Ovary (tissue), 3 donors: ENCODE results near the gene LDLRAD4.

Experiments
- CTCF ChIP-seq, 3 donors: fragments of 450-650 bp in 2 of 3; fragments of 200-600 bp in 1 of 3; IDR thresholded peaks; one replicate each; pipeline versions ENCODE4 v1.5.1 to v1.8.0; 2016 to 2022; ENCODE audit warnings: antibody characterized with exemption in 3 of 3, mild to moderate bottlenecking in 1 of 3
- EP300 ChIP-seq: sonication (generic); formaldehyde crosslinking; IDR thresholded peaks from one replicate; pipeline ENCODE4 v1.6.1; 2017; ENCODE audit warnings: antibody characterized with exemption
- donor health status: DM: no; HTN: no; CAD: no.

DNA sequence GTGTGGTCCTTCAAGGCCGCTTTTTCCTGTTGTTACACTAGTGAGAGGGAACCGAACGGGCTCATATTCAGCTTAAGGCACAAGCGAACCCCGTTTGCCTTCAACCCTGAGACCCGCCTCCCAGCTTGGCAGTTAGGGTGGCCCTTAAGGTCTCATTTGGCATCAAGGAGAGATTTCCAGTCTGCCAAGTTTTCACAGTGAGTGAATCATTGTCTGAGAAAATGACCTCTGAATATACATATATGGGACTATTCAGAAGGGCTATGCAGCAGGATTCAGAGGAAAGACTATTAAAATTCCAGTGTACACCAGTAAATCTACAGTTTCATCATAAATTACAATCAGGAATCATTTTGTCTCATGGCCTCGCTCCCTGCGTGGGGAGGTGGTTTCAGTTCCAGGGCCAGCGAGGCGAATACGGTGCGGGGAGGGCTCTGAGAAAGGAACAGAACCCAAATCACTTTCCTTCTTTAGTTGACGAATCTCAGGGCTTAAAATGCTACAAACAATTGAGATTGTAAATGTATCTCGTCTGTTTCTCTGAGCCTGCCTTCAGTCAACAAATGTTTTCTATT lies 276.4 kb downstream of the LDLRAD4 start:
- TF ChIP-seq CTCF (IDR thresholded peaks at IDR 0.05), result no peak
- no peak for TF ChIP-seq EP300
